ENCODE data around the gene FAM168A.
A peak's percentile ranks its signal among the peaks of the same experiment; 100 is the strongest.

FAM168A gene

GRCh38 chr11:73565804-73566203 lies 32.1 kb downstream of the FAM168A start:
- no peak overlapping the region for H3K4me3 ChIP-seq

GRCh38 chr11:73564903-73565302 lies 33.0 kb downstream of the FAM168A start:
- H3K4me3 ChIP-seq = no peak overlapping the region
- H3K27ac ChIP-seq = no peak overlapping the region

More at GRCh38 chr11:73565804-73566203, 32.1 kb downstream of the FAM168A start:
- no peak overlapping the region for H3K27ac ChIP-seq

GRCh38 chr11:73563539-73564200 lies 34.2 kb downstream of the FAM168A start:
- Histone ChIP-seq H3K27ac (no peak overlapping the region), H3K4me3 (no peak overlapping the region)

GRCh38 chr11:73559743-73560142 lies 38.2 kb downstream of the FAM168A start:
- no peak overlapping the region for H3K27ac ChIP-seq
- H3K4me3 ChIP-seq = no peak overlapping the region

- Histone ChIP-seq H3K4me3 (no peak overlapping the region), H3K27ac (no peak overlapping the region)
These were observed 40.9 kb downstream of the FAM168A start for GRCh38 chr11:73556966-73557365.

GRCh38 chr11:73555615-73556014 lies 42.3 kb downstream of the FAM168A start:
- no peak overlapping the region for H3K27ac ChIP-seq
- no peak overlapping the region for H3K4me3 ChIP-seq

GRCh38 chr11:73554671-73555320 lies 43.1 kb downstream of the FAM168A start:
- H3K27ac ChIP-seq = no peak overlapping the region
- H3K4me3 ChIP-seq = no peak overlapping the region

- Histone ChIP-seq H3K4me3 (no peak overlapping the region), H3K27ac (no peak overlapping the region)
These were observed 44.6 kb downstream of the FAM168A start for GRCh38 chr11:73553266-73553665.

GRCh38 chr11:73551677-73552076 lies 46.2 kb downstream of the FAM168A start:
- Histone ChIP-seq H3K27ac (no peak overlapping the region), H3K4me3 (no peak overlapping the region)

GRCh38 chr11:73549376-73549775 lies 48.5 kb downstream of the FAM168A start:
- no peak overlapping the region for H3K27ac ChIP-seq

GRCh38 chr11:73547706-73548595 lies 50.0 kb downstream of the FAM168A start:
- no peak overlapping the region for H3K4me3 ChIP-seq

More at GRCh38 chr11:73549376-73549775, 48.5 kb downstream of the FAM168A start:
- H3K4me3 ChIP-seq = no peak overlapping the region

GRCh38 chr11:73542175-73542574 lies 55.7 kb downstream of the FAM168A start:
- H3K27ac ChIP-seq = no peak overlapping the region
- no peak overlapping the region for H3K4me3 ChIP-seq

More at GRCh38 chr11:73547706-73548595, 50.0 kb downstream of the FAM168A start:
- H3K27ac ChIP-seq = no peak overlapping the region

- Histone ChIP-seq H3K27ac (no peak overlapping the region), H3K4me3 (no peak overlapping the region)
These were observed 58.3 kb downstream of the FAM168A start for GRCh38 chr11:73539506-73540084.

- H3K4me3 ChIP-seq = no peak overlapping the region
- H3K27ac ChIP-seq = peak overlapping the region in 3 of 21 experiments; percentile 27 to 42 (median 39)
These were observed 59.5 kb downstream of the FAM168A start for GRCh38 chr11:73538381-73538872.

- H3K27ac ChIP-seq = peak overlapping the region in 2 of 21 experiments; percentile 39 to 42
- H3K4me3 ChIP-seq = no peak overlapping the region
These were observed 59.9 kb downstream of the FAM168A start for GRCh38 chr11:73537969-73538368.

- no peak overlapping the region for H3K4me3 ChIP-seq
- H3K27ac ChIP-seq = no peak overlapping the region
These were observed 61.0 kb downstream of the FAM168A start for GRCh38 chr11:73536961-73537360.

- Histone ChIP-seq H3K4me3 (no peak overlapping the region), H3K27ac (no peak overlapping the region)
These were observed 65.6 kb downstream of the FAM168A start for GRCh38 chr11:73532310-73532709.

GRCh38 chr11:73531386-73531785 lies 66.5 kb downstream of the FAM168A start:
- no peak overlapping the region for H3K27ac ChIP-seq
- no peak overlapping the region for H3K4me3 ChIP-seq

GRCh38 chr11:73530109-73530508 lies 67.8 kb downstream of the FAM168A start:
- Histone ChIP-seq H3K27ac (no peak overlapping the region), H3K4me3 (no peak overlapping the region)

- Histone ChIP-seq H3K27ac (peak overlapping the region in 2 of 21 experiments; percentile 3 to 69), H3K4me3 (no peak overlapping the region)
These were observed 68.7 kb downstream of the FAM168A start for GRCh38 chr11:73529204-73529530.
